Endothelial cell of umbilical vein (primary cell): ENCODE measurements around the gene BRAT1.

Experiments used
- EZH2 ChIP-seq: IDR thresholded peaks from 2 replicates; pipeline ENCODE4 v1.6.1; 2012; ENCODE audit warnings: borderline replicate concordance, low read depth, mild to moderate bottlenecking, moderate library complexity, low read length, inconsistent platforms; ENCODE audit not compliant: severe bottlenecking
- MYC ChIP-seq: IDR thresholded peaks from one replicate; pipeline ENCODE4 v1.6.1; 2011; ENCODE audit warnings: mild to moderate bottlenecking, low read depth, low read length
- POLR2AphosphoS5 ChIP-seq: IDR thresholded peaks from 2 replicates; pipeline ENCODE4 v1.6.1; 2012; ENCODE audit warnings: low read depth, mild to moderate bottlenecking, control low read depth, low read length, moderate library complexity; ENCODE audit not compliant: insufficient read depth
- TF ChIP-seq, protein P1 (sequence below), 2 donors: IDR thresholded peaks; 1 replicate in 1 of 2; 2 replicates in 1 of 2; pipeline ENCODE4 v1.5.1; 2011; ENCODE audit warnings: low read length in 2 of 2, mild to moderate bottlenecking in 2 of 2, moderate library complexity in 2 of 2, control low read depth in 1 of 2, inconsistent platforms in 1 of 2, low read depth in 1 of 2; ENCODE audit not compliant: insufficient read depth in 1 of 2; ENCODE audit errors: extremely low read depth in 1 of 2
- TF ChIP-seq, protein P2 (sequence below): IDR thresholded peaks from 2 replicates; pipeline ENCODE4 v1.6.1; 2011; ENCODE audit not compliant: insufficient read depth, insufficient read length

DNA sequence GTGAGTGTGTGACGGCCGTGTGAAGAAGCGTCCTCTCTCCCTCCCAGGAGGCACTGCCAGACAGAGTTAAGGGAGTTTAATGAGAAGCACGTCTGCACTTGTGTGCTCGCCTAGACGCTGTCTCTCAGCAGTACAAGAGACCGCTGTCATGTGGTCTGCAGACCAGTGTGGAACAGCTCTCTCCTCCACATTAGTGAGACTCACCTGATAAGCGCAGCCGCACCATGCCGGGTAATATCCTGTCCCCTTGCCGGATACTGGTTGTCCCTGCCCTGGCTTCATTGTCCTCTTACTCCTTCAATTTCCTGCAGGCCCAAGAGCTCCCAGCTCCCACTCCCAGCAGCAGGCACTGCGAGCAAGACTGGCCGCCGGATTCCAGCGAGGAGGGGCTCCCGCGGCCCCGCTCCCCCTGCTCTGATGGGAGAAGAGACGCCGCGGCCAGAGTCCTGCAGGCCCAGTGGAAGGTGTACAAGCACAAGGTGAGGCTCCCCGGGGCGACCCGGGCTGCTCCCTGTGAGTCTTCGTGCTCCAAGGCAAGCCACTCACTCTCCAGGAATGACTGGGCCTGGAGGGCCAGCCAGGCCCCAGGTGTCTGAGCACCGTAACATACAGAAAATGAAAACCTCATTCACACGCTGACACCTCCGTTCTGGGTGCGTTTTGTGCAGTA lies 43.0 kb upstream of the BRAT1 start:
- no peak for TF ChIP-seq POLR2AphosphoS5
- TF ChIP-seq, protein P1, sequence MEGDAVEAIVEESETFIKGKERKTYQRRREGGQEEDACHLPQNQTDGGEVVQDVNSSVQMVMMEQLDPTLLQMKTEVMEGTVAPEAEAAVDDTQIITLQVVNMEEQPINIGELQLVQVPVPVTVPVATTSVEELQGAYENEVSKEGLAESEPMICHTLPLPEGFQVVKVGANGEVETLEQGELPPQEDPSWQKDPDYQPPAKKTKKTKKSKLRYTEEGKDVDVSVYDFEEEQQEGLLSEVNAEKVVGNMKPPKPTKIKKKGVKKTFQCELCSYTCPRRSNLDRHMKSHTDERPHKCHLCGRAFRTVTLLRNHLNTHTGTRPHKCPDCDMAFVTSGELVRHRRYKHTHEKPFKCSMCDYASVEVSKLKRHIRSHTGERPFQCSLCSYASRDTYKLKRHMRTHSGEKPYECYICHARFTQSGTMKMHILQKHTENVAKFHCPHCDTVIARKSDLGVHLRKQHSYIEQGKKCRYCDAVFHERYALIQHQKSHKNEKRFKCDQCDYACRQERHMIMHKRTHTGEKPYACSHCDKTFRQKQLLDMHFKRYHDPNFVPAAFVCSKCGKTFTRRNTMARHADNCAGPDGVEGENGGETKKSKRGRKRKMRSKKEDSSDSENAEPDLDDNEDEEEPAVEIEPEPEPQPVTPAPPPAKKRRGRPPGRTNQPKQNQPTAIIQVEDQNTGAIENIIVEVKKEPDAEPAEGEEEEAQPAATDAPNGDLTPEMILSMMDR (IDR thresholded peaks at IDR 0.05; ENCODE audit: extremely low read depth in 1 of 2, insufficient read depth in 1 of 2, low read depth in 1 of 2, low read length in 2 of 2) = no peak
- TF ChIP-seq MYC = no peak
- TF ChIP-seq, protein P2, sequence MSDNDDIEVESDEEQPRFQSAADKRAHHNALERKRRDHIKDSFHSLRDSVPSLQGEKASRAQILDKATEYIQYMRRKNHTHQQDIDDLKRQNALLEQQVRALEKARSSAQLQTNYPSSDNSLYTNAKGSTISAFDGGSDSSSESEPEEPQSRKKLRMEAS = no peak
- no peak for TF ChIP-seq EZH2
